Fibroblast of skin of back (primary cell): ENCODE measurements around the gene SPATA6L.

Experiments
- DNase-seq: peaks from one replicate; pipeline ENCODE4 v3.0.0-alpha.2; 2013

The SPATA6L gene

GRCh38 chr9:4548811-4549725 is 117.2 kb downstream of the SPATA6L start:
- no peak for DNase-seq
